HG03565 (cell line): ENCODE results near the gene GUCD1.
"Not testable (repeated sequence)": the region's sequence is repeated elsewhere in the genome, so short reads cannot be mapped to it uniquely, and the experiment has no call there.

Experiments used
- ATAC-seq: cut with Tn5 transposase; IDR thresholded peaks from one replicate; pipeline ENCODE4 v1.9.1; 2021; ENCODE audit warnings: mild to moderate bottlenecking, moderate library complexity; ENCODE audit not compliant: unreplicated experiment

Gene GUCD1

GRCh38 chr22:24530968-24531367 lies 24.0 kb downstream of the GUCD1 start:
- ATAC-seq = not testable (repeated sequence)

GRCh38 chr22:24529898-24530297 lies 25.0 kb downstream of the GUCD1 start:
- ATAC-seq = no peak

DNA sequence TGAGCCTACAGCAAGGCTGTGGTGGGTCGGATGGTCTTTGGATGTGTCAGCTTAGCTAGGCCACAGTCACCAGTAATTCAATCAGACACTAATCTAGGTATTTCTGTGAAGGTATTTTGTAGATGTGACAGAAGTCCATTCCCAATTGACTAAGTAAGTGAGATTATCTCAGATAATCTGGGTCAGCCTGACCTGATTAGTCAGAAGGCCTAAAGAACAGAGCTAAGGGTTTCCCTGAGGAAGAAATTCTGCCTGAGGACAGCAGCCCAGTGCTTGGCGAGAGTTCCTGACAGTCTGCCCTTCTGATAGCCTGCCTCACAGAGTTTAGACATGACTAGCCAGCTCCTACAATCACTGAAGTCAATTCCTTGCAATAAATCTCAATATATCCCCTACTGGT lies 28.7 kb downstream of the GUCD1 start:
- no peak for ATAC-seq

DNA sequence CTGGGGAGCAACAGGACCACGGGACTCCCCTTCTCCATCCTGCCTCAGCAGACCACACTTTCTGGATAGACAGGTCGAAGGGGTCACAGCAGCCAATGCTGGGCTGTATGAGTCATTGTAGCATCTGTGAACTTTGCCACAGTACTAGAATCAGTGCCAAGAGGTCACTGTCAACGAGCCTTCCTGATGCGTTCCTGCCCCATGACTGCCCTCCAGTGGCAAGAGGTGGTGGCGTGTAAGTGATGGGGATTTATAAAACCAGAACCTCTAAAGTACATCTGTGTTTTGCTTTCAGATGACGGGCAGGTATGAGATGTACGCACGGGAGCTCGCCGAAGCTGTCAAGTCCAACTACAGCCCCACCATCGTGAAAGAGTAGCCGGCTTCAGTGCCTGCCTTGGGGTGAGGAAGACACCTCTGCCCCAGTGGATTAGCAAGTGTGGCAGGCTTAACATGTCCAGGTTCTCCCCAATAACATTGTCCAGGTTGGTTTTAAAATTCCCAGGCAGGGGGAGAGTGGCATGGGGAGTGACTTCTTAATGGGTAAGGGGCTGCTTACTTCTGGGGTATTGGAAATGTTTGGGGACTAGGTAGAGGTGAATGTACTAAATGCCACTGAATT lies 29.4 kb downstream of the GUCD1 start:
- peak; percentile 70 for ATAC-seq

GRCh38 chr22:24523873-24524272 lies 31.1 kb downstream of the GUCD1 start:
- no peak for ATAC-seq

DNA sequence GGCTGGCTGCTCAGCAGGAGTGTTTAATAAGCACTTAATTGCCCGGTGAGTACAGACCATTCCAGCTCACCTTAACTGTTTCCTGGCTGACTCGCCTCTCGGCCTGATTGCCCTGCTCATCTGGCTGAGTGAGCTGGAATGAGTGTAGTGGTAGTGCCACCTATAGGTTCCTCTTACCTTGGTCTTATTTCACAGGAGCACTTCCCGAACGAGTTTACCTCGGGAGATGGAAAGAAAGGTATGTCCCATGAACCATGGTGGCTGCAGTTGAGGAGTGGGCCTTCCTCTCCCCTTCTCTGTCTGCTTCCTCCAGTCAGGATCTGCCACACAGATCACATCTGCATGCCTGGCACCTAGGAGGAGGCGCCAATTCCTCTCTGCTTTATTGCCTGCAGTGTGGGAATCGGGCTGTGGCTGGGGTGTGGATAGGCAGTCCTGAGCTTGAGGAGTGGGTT lies 33.1 kb downstream of the GUCD1 start:
- ATAC-seq = no peak

- ATAC-seq = no peak
These were observed 35.4 kb downstream of the GUCD1 start for GRCh38 chr22:24519496-24519895.

DNA sequence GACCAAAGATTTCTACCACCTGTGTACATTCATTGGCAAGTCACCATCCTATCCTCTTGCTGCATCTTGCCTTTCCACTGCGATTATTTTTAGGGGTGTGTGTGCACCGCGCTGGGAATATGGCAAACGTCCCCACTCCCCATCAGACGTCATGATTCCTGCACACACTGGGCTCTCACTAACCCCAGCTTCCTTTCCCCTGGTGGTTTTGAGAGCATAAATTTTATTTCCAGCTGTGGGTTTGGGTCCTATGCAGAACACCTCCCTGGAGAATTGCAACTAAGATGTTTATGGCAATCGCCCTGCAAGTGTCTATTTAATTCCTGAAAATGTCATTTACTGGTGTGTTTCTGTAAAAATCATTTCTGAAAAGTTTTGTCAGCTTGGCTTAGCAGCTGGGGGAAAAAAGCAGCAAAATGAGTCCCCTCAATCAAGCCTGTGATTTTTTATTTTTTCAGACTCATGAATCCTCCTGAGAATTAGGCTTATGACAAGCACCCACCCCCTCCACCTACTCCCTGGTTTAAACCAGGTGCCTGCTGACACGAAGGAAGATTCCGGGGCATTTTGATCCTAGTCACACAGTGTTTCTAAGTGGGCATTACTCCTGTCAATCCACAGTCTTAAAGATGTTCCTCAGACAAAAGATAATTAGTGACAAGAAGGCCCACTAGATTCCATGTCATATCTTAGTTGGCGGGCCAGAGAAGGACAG lies 36.0 kb downstream of the GUCD1 start:
- no peak for ATAC-seq

DNA sequence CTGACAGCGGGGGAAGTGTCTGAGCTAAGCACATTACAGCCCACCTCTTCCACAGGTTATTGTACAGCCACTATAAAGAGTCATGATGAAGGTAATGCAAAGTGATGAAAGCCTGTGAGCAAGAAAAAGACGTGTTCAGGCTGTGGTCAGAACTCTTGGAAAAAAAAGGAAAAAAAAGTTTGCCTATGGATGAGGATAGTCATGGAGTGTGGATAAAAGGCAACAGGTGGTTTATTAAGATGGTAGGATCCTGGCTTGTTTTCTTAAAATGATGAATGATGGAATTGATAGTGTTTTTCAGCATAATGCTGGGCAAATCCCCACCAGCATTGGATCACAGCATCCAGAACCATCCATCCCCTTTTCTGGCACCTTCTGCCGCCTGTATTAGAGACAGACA lies 36.7 kb downstream of the GUCD1 start:
- ATAC-seq = no peak

DNA sequence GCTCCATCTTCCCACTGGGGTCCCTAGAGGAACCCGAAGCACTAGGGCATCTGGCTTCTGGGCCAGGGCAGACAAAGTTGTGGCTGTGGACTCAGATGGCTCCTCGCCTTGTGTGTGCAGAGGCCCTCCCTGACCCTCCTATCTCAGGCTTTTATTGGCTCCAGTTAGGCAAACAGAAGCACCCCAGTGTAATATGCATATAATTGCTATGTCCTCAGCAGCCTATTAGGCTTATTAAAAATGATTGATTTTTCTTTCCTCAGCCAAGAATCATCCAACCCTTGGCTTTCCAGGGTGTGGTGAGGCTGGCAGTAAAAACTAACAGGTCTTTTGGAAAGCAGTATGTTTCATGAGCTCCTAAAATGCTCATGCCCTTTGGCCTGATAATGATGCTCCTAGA lies 37.5 kb downstream of the GUCD1 start:
- ATAC-seq = no peak

GRCh38 chr22:24516301-24516737 lies 38.6 kb downstream of the GUCD1 start:
- ATAC-seq = no peak

GRCh38 chr22:24515027-24515338 lies 40.0 kb downstream of the GUCD1 start:
- no peak for ATAC-seq

- no peak for ATAC-seq
These were observed 40.5 kb downstream of the GUCD1 start for GRCh38 chr22:24514241-24515026.

GRCh38 chr22:24513378-24514240 lies 41.3 kb downstream of the GUCD1 start:
- no peak for ATAC-seq

- no peak for ATAC-seq
These were observed 42.9 kb downstream of the GUCD1 start for GRCh38 chr22:24512043-24512442.

- no peak for ATAC-seq
These were observed 44.0 kb downstream of the GUCD1 start for GRCh38 chr22:24510637-24511625.

DNA sequence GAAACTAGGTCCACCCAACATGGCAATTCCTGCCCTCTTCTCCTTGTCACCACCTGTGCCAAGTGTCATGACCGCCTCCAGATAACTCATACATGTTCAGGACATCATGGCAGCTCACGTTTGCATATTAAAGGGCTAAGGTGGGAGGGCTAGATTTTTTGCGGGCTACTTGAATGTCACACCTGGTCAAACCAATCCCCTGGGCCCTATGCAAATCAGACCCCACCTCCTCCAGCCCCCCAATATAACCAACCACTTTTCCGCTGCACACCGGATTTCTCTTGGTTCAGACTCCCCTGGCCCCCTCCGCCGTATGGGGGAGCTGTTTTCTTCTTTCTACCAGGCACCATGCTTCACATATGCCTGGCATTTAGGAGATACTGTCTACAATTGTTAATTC lies 47.2 kb downstream of the GUCD1 start:
- no peak for ATAC-seq

- ATAC-seq = no peak
These were observed 48.0 kb downstream of the GUCD1 start for GRCh38 chr22:24506802-24507438.

- no peak for ATAC-seq
These were observed 49.8 kb downstream of the GUCD1 start for GRCh38 chr22:24504956-24505736.
